Suprapubic skin (tissue), 4 donors: Measurements from ENCODE around the gene PRKCZ. TPM values are rescaled to one million over a fixed set of nuclear protein-coding genes. Genes with fewer than 3 reads are reported as not detected.

ENCODE experiments used
- DNase-seq, 2 donors: peaks; one replicate each; pipeline ENCODE4 v3.0.0-alpha.2; 2019; ENCODE audit warnings: low spot score in 2 of 2
- H3K27ac ChIP-seq: fragments of 200-600 bp; sonication (generic); one replicate; pipeline ENCODE4 v1.5.1; 2019
- H3K27me3 ChIP-seq: fragments of 200-600 bp; sonication (generic); one replicate; pipeline ENCODE4 v1.5.1; 2019
- H3K36me3 ChIP-seq: fragments of 200-600 bp; sonication (generic); one replicate; pipeline ENCODE4 v1.5.1; 2019
- H3K4me1 ChIP-seq: fragments of 200-600 bp; sonication (generic); one replicate; pipeline ENCODE4 v1.5.1; 2019
- H3K4me3 ChIP-seq: fragments of 200-600 bp; sonication (generic); one replicate; pipeline ENCODE4 v1.5.1; 2019; ENCODE audit warnings: mild to moderate bottlenecking
- H3K9me3 ChIP-seq: fragments of 200-600 bp; sonication (generic); one replicate; pipeline ENCODE4 v1.5.1; 2019
- CTCF ChIP-seq, 2 donors: fragments of 200-600 bp in 1 of 2; fragments of 450-650 bp in 1 of 2; sonication (generic) in 1 of 2; IDR thresholded peaks; one replicate each; pipeline ENCODE4 v1.5.1; 2016 to 2019; ENCODE audit warnings: antibody characterized with exemption in 2 of 2, mild to moderate bottlenecking in 1 of 2, moderate library complexity in 1 of 2
- EP300 ChIP-seq: sonication (generic); formaldehyde crosslinking; IDR thresholded peaks from one replicate; pipeline ENCODE4 v1.6.1; 2017; ENCODE audit warnings: antibody characterized with exemption
- POLR2A ChIP-seq, 2 donors: fragments of 450-650 bp; IDR thresholded peaks; one replicate each; pipeline ENCODE4 v1.6.1; 2017; ENCODE audit warnings: antibody characterized with exemption in 2 of 2, mild to moderate bottlenecking in 2 of 2, moderate library complexity in 2 of 2
- POLR2AphosphoS5 ChIP-seq, 3 donors: sonication (generic); formaldehyde crosslinking; IDR thresholded peaks; one replicate each; pipeline ENCODE4 v1.6.1; 2017; ENCODE audit warnings: antibody characterized with exemption in 3 of 3
- WGBS: methylation state at CpG from one replicate; pipeline ENCODE4 v1.1.5; 2018; 5-methylcytosine and 5-hydroxymethylcytosine counted together
- total RNA-seq, 4 donors: library from RNA; depleted of rRNA; stranded (reverse); fragments of >200 nt; gene quantifications; one replicate each; pipeline ENCODE4 v1.1.0, GENCODE V29; 2016

Gene PRKCZ
- total RNA-seq, 4 donors from 2014 or later, result 21.7 to 31.5 (median 25.4) TPM

- H3K9me3 ChIP-seq, result no peaks in the 10 kb centered on the region
- no peak overlapping the region for H3K4me3 ChIP-seq
- H3K4me1 ChIP-seq, result no peaks in the 10 kb centered on the region
- no peak for TF ChIP-seq POLR2A (IDR thresholded peaks at IDR 0.05)
- TF ChIP-seq POLR2AphosphoS5 (IDR thresholded peaks at IDR 0.05), result no peak
- TF ChIP-seq CTCF (IDR thresholded peaks at IDR 0.05), result no peak
- no peak for TF ChIP-seq EP300
- WGBS, result 80% methylated on average over 2 of the region's 11 CpGs
- H3K27ac ChIP-seq, result no peak overlapping the region
- no peak for DNase-seq
- peaks cover 28% of the 10 kb centered on the region for H3K27me3 ChIP-seq
- H3K36me3 ChIP-seq, result peaks cover 6% of the 10 kb centered on the region
Measured at GRCh38 chr1:2070016-2070415, 19.8 kb downstream of the PRKCZ start.

GRCh38 chr1:2070800-2071530, 20.8 kb downstream of the PRKCZ start:
- 92% methylated on average over 13 of the region's 36 CpGs for WGBS
- DNase-seq, result no peak
- no peaks in the 10 kb centered on the region for H3K9me3 ChIP-seq
- H3K4me1 ChIP-seq, result no peaks in the 10 kb centered on the region
- TF ChIP-seq CTCF (IDR thresholded peaks at IDR 0.05) (no peak), EP300 (no peak), POLR2AphosphoS5 (IDR thresholded peaks at IDR 0.05) (no peak), POLR2A (IDR thresholded peaks at IDR 0.05) (no peak)
- no peak overlapping the region for H3K4me3 ChIP-seq
- no peak overlapping the region for H3K27ac ChIP-seq
- H3K36me3 ChIP-seq, result peaks cover 6% of the 10 kb centered on the region
- H3K27me3 ChIP-seq, result peaks cover 34% of the 10 kb centered on the region

GRCh38 chr1:2072109-2072806, 22.0 kb downstream of the PRKCZ start:
- H3K4me3 ChIP-seq, result no peak overlapping the region
- H3K36me3 ChIP-seq, result peaks cover 6% of the 10 kb centered on the region
- no peaks in the 10 kb centered on the region for H3K9me3 ChIP-seq
- 73% methylated on average over 18 of the region's 25 CpGs for WGBS
- H3K27ac ChIP-seq, result no peak overlapping the region
- no peak for DNase-seq
- H3K27me3 ChIP-seq, result peaks cover 39% of the 10 kb centered on the region
- TF ChIP-seq CTCF (IDR thresholded peaks at IDR 0.05) (no peak), POLR2AphosphoS5 (IDR thresholded peaks at IDR 0.05) (no peak)
- H3K4me1 ChIP-seq, result no peaks in the 10 kb centered on the region

GRCh38 chr1:2072891-2073290, 22.7 kb downstream of the PRKCZ start:
- Histone ChIP-seq H3K4me3 (no peak overlapping the region), H3K27me3 (peaks cover 39% of the 10 kb centered on the region), H3K9me3 (peaks cover 2% of the 10 kb centered on the region), H3K27ac (no peak overlapping the region), H3K4me1 (no peaks in the 10 kb centered on the region), H3K36me3 (peaks cover 6% of the 10 kb centered on the region)
- DNase-seq, result no peak
- no peak for TF ChIP-seq POLR2AphosphoS5 (IDR thresholded peaks at IDR 0.05)
- TF ChIP-seq POLR2A (IDR thresholded peaks at IDR 0.05), result no peak
- no peak for TF ChIP-seq CTCF (IDR thresholded peaks at IDR 0.05)
- WGBS, result 60% methylated on average over 2 of the region's 14 CpGs

GRCh38 chr1:2073382-2074230, 23.4 kb downstream of the PRKCZ start:
- peaks cover 6% of the 10 kb centered on the region for H3K36me3 ChIP-seq
- 73% methylated on average over 35 of the region's 59 CpGs for WGBS
- no peak for DNase-seq
- H3K4me3 ChIP-seq, result peak overlapping the region; percentile 20
- H3K27ac ChIP-seq, result no peak overlapping the region
- peaks cover 39% of the 10 kb centered on the region for H3K27me3 ChIP-seq
- no peaks in the 10 kb centered on the region for H3K4me1 ChIP-seq
- TF ChIP-seq POLR2A (IDR thresholded peaks at IDR 0.05) (no peak), EP300 (no peak), CTCF (IDR thresholded peaks at IDR 0.05) (no peak), POLR2AphosphoS5 (IDR thresholded peaks at IDR 0.05) (no peak)
- H3K9me3 ChIP-seq, result peaks cover 6% of the 10 kb centered on the region
